Measurements from ENCODE around the gene ID3. TPM values are rescaled to one million over a fixed set of nuclear protein-coding genes. Genes with fewer than 3 reads are reported as not detected.
A peak's percentile ranks its signal among the peaks of the same experiment; 100 is the strongest.

The ID3 gene
- total RNA-seq, 1 donor from 2014 or later, result 242 TPM

- Histone ChIP-seq H3K27me3 (no peaks in the 10 kb centered on the region), H3K36me3 (peaks cover 10% of the 10 kb centered on the region), H3K4me1 (peaks cover 61% of the 10 kb centered on the region), H3K4me3 (peak overlapping the region; percentile 76), H3K9me3 (no peaks in the 10 kb centered on the region), H3K27ac (peak overlapping the region; percentile 94)
- intact Hi-C loops (cut with DNase I), result loop anchor here (5.0 kb wide), 1 partner anchor 75 kb away; no protein-coding TSS in a partner anchor
- no peak for ATAC-seq
- no peak for TF ChIP-seq CTCF (IDR thresholded peaks at IDR 0.05)
- no peak for DNase-seq
Measured at GRCh38 chr1:23557471-23558124, 1.7 kb downstream of the ID3 start.

DNA sequence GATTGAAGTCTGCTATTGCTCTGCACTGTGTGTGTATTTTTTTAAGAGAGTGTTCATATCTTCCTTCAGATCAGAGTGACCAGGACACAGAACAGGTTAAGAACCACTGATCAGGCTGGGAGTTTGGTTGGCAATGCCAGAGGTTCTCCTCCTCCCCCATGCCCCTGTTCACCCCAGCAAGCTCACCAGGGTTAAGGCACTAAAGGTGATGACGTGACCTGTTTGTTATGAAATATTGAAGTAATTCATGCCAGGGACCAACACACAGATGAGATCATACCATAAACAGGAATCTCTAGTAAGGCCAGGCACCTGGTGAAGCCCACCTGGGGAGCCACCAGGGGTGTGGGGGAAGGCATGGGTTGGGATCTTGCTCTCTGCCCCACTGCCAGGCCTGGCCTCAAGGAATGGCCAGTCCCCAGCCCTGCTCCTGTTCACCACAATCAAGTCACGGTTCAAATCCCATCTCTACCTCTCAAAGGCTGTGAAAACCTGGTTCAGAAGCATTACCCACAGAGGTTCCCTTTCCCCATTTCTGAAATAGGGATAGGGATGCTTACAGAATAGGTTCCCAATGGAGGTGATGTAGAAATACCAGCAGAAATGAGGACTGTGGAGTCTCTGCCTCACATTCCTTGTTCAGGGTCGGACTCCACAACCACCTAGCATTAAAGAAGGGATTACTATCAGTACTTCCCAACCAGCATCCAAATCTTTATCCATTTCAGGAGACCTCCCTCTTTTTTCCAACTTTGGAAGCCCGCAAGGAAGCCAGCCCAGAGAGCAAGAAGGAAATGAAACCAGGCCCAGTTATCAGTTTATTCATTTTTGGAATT is 2.4 kb downstream of the ID3 start:
- H3K27me3 ChIP-seq, result no peaks in the 10 kb centered on the region
- peak overlapping the region; percentile 76 for H3K4me3 ChIP-seq
- TF ChIP-seq CTCF (IDR thresholded peaks at IDR 0.05), result no peak
- no peaks in the 10 kb centered on the region for H3K9me3 ChIP-seq
- H3K27ac ChIP-seq, result peak overlapping the region; percentile 94
- ATAC-seq (no peak), DNase-seq (no peak)
- H3K4me1 ChIP-seq, result peaks cover 61% of the 10 kb centered on the region
- intact Hi-C loops (cut with DNase I), result loop anchor here (5.0 kb wide), 1 partner anchor 75 kb away; no protein-coding TSS in a partner anchor
- peaks cover 10% of the 10 kb centered on the region for H3K36me3 ChIP-seq

DNA sequence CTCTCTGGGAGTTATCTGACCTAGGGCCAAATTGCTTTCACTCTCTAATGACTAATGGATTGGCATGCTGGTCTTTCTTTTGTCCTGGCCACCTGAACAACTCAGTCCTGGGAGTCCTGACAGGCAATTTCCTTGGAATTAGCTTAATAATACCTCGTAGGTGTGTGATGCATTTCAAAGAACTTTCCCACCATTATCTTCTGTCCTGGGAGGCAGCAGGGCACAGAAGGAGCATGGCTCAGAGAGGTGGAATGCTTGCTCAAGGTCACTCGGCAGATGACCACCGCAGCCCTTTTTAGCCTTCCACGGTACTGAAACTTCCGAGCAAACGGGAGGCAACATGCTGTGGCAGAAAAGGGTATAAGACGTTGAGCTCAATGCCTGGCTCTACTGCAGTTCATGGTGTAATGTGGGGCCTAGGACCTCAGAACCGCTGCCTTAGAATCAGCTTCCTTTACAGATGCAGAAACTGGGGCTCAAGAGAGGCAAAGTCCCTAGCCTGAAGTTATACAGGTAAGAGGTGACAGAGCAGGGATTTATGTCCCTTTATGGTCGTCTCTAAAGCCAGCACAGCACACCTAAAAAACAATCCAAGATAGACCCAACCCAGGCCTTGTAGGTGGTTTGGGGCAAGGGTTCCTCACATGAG is 3.2 kb downstream of the ID3 start:
- intact Hi-C loops (cut with DNase I), result loop anchor here (5.0 kb wide), 1 partner anchor 76 kb away; no protein-coding TSS in a partner anchor
- no peaks in the 10 kb centered on the region for H3K27me3 ChIP-seq
- TF ChIP-seq CTCF (IDR thresholded peaks at IDR 0.05), result no peak
- peaks cover 54% of the 10 kb centered on the region for H3K4me1 ChIP-seq
- H3K9me3 ChIP-seq, result no peaks in the 10 kb centered on the region
- no peak for DNase-seq
- no peak for ATAC-seq
- peak overlapping the region; percentile 94 for H3K27ac ChIP-seq
- peaks cover 10% of the 10 kb centered on the region for H3K36me3 ChIP-seq
- H3K4me3 ChIP-seq, result peak overlapping the region; percentile 76

GRCh38 chr1:23555270-23555985 is 3.9 kb downstream of the ID3 start:
- Histone ChIP-seq H3K27ac (peak overlapping the region; percentile 94), H3K36me3 (peaks cover 10% of the 10 kb centered on the region), H3K4me1 (peaks cover 47% of the 10 kb centered on the region), H3K9me3 (no peaks in the 10 kb centered on the region), H3K27me3 (no peaks in the 10 kb centered on the region), H3K4me3 (peak overlapping the region; percentile 76)
- TF ChIP-seq CTCF (IDR thresholded peaks at IDR 0.05), result no peak
- DNase-seq, result no peak
- intact Hi-C loops (cut with DNase I), result loop anchor here (5.0 kb wide), 1 partner anchor 77 kb away; no protein-coding TSS in a partner anchor
- ATAC-seq, result no peak
